Measurements from ENCODE around the gene SETDB2. TPM values are rescaled to one million over a fixed set of nuclear protein-coding genes. Genes with fewer than 3 reads are reported as not detected.
A peak's percentile ranks its signal among the peaks of the same experiment; 100 is the strongest.

The SETDB2 gene
- total RNA-seq, 4 donors from 2014 or later: 10.0 to 13.4 (median 10.6) TPM

DNA sequence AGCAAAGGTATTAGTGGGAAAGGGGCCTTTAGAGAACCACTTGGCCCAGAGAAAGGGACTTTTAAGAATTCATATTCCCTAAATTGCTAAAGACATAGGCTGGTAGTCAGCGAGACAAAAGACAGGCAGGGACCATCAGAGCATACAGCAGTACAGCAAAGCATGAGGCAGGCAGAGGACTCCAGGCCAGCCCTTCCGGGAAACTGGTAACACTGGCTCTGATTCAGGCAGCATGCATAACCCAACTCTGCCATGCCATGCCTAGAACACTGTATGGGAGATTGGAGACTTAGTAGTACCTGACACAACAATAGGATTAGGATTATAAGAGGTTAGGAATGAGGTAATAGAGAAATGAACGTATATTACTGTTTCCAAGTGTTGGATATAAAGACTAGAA lies 35.1 kb upstream of the SETDB2 start:
- WGBS, 2 donors (ENCODE audit: low coverage in 1 of 2): 74 to 85% methylated on average over 3 of the region's 3 CpGs
- Histone ChIP-seq H3K4me3 (no peak overlapping the region), H3K27ac (no peak overlapping the region), H3K9me3 (peaks cover 0 to 13% (median 0%) of the 10 kb centered on the region in 3 donors), H3K36me3 (no peaks in the 10 kb centered on the region), H3K27me3 (no peaks in the 10 kb centered on the region), H3K4me1 (peaks cover 0 to 11% (median 0%) of the 10 kb centered on the region in 3 donors)
- ATAC-seq: no peak
- TF ChIP-seq EP300 (IDR thresholded peaks at IDR 0.05): no peak
- no peak for TF ChIP-seq POLR2A (IDR thresholded peaks at IDR 0.05)
- no peak for TF ChIP-seq POLR2AphosphoS5 (IDR thresholded peaks at IDR 0.05)
- TF ChIP-seq CTCF (IDR thresholded peaks at IDR 0.05): no peak

DNA sequence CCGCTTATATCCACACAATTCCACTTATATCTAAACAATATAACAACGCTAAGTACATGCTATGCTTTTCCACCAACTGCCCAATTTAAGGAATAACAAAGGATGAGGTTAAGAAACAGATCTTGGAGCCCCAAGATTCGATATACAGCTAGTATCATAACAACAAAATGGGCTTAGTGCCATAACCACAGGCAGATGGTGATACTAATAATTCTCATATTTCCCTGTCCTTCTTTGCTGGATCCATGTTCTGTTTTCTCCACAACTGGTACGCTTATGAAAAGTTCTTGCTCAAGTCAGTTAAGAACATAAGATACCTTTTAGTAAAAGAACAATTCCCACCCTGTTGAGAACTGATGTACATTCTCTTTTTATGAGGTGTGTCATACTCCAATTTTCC lies 34.1 kb upstream of the SETDB2 start:
- peaks cover 0 to 4% (median 0%) of the 10 kb centered on the region in 3 donors for H3K9me3 ChIP-seq
- WGBS, 2 donors (ENCODE audit: low coverage in 1 of 2): 70 to 91% methylated on average over 4 of the region's 4 CpGs
- H3K27me3 ChIP-seq: no peaks in the 10 kb centered on the region
- H3K4me1 ChIP-seq: peaks cover 0 to 11% (median 0%) of the 10 kb centered on the region in 3 donors
- H3K27ac ChIP-seq: peak overlapping the region in 1 of 4 donors; percentile 36
- no peaks in the 10 kb centered on the region for H3K36me3 ChIP-seq
- no peak for ATAC-seq
- no peak overlapping the region for H3K4me3 ChIP-seq
- no peak for TF ChIP-seq CTCF (IDR thresholded peaks at IDR 0.05)
- TF ChIP-seq POLR2A (IDR thresholded peaks at IDR 0.05): no peak
- no peak for TF ChIP-seq POLR2AphosphoS5 (IDR thresholded peaks at IDR 0.05)
- no peak for TF ChIP-seq EP300 (IDR thresholded peaks at IDR 0.05)

DNA sequence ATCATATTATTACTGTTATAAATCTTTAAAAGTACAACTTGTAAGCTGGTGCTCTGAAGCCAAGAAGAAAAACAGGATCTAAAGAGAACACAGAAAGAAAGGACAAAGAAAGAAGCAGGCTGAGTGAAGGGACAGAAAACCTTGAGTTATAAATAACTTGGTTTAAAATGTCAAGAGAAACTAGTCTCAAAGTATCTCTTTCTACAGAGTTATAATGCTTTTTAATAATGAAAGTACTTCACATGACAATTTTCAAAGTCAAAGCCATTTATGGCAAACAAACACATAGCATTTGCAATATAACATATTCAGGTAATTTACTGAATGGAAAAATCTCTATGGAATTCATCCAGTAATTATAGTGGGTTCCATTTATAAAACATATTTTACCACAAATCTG lies 33.6 kb upstream of the SETDB2 start:
- no peak for ATAC-seq
- Histone ChIP-seq H3K9me3 (no peaks in the 10 kb centered on the region), H3K4me3 (no peak overlapping the region), H3K36me3 (no peaks in the 10 kb centered on the region), H3K27me3 (no peaks in the 10 kb centered on the region), H3K27ac (peak overlapping the region in 1 of 4 donors; percentile 36), H3K4me1 (peaks cover 0 to 11% (median 0%) of the 10 kb centered on the region in 3 donors)
- TF ChIP-seq POLR2A (IDR thresholded peaks at IDR 0.05): no peak

DNA sequence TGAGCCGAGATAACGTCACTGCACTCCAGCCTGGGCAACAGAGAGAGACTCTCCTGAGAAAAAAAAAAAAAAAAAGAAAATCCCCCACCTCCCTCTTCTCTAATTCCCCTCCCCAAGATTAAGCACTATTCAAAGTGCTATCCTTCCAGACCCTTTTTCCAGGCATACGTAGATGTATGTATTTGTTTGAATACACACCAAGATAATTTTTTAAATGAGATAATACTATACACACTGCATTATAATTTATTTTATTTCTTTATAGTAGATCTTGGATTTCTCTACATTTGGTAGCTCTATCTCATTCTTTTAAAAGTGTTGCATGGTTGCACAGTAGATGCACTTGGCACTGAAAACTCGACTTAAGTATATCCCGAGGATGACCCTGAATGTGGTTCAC lies 32.7 kb upstream of the SETDB2 start:
- H3K4me1 ChIP-seq: peaks cover 0 to 11% (median 0%) of the 10 kb centered on the region in 3 donors
- no peak for TF ChIP-seq POLR2AphosphoS5 (IDR thresholded peaks at IDR 0.05)
- TF ChIP-seq CTCF (IDR thresholded peaks at IDR 0.05): no peak
- TF ChIP-seq POLR2A (IDR thresholded peaks at IDR 0.05): no peak
- TF ChIP-seq EP300 (IDR thresholded peaks at IDR 0.05): no peak
- ATAC-seq: no peak
- WGBS, 2 donors (ENCODE audit: low coverage in 1 of 2): 90 to 100% methylated on average over 1 to 5 of the region's 5 CpGs
- H3K27ac ChIP-seq: no peak overlapping the region
- H3K4me3 ChIP-seq: no peak overlapping the region
- H3K27me3 ChIP-seq: no peaks in the 10 kb centered on the region
- no peaks in the 10 kb centered on the region for H3K36me3 ChIP-seq
- H3K9me3 ChIP-seq: no peaks in the 10 kb centered on the region

- H3K4me3 ChIP-seq: no peak overlapping the region
- no peaks in the 10 kb centered on the region for H3K9me3 ChIP-seq
- WGBS, 2 donors (ENCODE audit: low coverage in 1 of 2): 69 to 80% methylated on average over 2 of the region's 2 CpGs
- no peaks in the 10 kb centered on the region for H3K27me3 ChIP-seq
- peaks cover 0 to 11% (median 0%) of the 10 kb centered on the region in 3 donors for H3K4me1 ChIP-seq
- TF ChIP-seq CTCF (IDR thresholded peaks at IDR 0.05) (no peak), POLR2A (IDR thresholded peaks at IDR 0.05) (no peak), EP300 (IDR thresholded peaks at IDR 0.05) (no peak), POLR2AphosphoS5 (IDR thresholded peaks at IDR 0.05) (no peak)
- no peak overlapping the region for H3K27ac ChIP-seq
- no peak for ATAC-seq
- H3K36me3 ChIP-seq: no peaks in the 10 kb centered on the region
These were observed 31.3 kb upstream of the SETDB2 start for GRCh38 chr13:49412749-49413148.
